Effector memory CD8-positive, alpha-beta T cell (primary cell): ENCODE data around the gene NPPA.
"Not testable (repeated sequence)": the region's sequence is repeated elsewhere in the genome, so short reads cannot be mapped to it uniquely, and the experiment has no call there.

Experiments
- ATAC-seq: fragments of 150-1000 bp; cut with Tn5 transposase; replicated peaks from 2 replicates; pipeline ENCODE4 v1.10.0; 2021; ENCODE audit warnings: mild to moderate bottlenecking, moderate library complexity
- DNase-seq, 3 experiments: peaks; one replicate each; pipeline ENCODE4 v3.0.0; 2021
- H3K27ac Mint-ChIP-seq, 2 donors: one replicate each; pipeline ENCODE4 v1.8.0; 2022; ENCODE audit warnings: mild to moderate bottlenecking in 2 of 2, mixed read lengths in 2 of 2, moderate library complexity in 2 of 2
- H3K27me3 Mint-ChIP-seq, 2 donors: one replicate each; pipeline ENCODE4 v1.8.0; 2022; ENCODE audit warnings: mixed read lengths in 2 of 2
- H3K36me3 Mint-ChIP-seq: one replicate; pipeline ENCODE4 v1.8.0; 2022; ENCODE audit warnings: mild to moderate bottlenecking, moderate library complexity, mixed read lengths; ENCODE audit not compliant: insufficient read depth
- H3K4me1 Mint-ChIP-seq, 2 donors: one replicate each; pipeline ENCODE4 v1.8.0; 2022; ENCODE audit warnings: low read depth in 2 of 2, mixed read lengths in 2 of 2
- H3K4me3 Mint-ChIP-seq, 2 donors: one replicate each; pipeline ENCODE4 v1.8.0; 2022; ENCODE audit warnings: mild to moderate bottlenecking in 2 of 2, mixed read lengths in 2 of 2, moderate library complexity in 2 of 2
- H3K9me3 Mint-ChIP-seq, 2 donors: one replicate each; pipeline ENCODE4 v1.8.0; 2022; ENCODE audit warnings: mixed read lengths in 2 of 2
- total RNA-seq, 9 experiments: gene quantifications; one replicate each; lab custom pipeline; 2026; lab: John Stamatoyannopoulos, UW

Gene NPPA
- total RNA-seq = 0 to 0.06 (median 0) reads per million in 9 experiments

DNA sequence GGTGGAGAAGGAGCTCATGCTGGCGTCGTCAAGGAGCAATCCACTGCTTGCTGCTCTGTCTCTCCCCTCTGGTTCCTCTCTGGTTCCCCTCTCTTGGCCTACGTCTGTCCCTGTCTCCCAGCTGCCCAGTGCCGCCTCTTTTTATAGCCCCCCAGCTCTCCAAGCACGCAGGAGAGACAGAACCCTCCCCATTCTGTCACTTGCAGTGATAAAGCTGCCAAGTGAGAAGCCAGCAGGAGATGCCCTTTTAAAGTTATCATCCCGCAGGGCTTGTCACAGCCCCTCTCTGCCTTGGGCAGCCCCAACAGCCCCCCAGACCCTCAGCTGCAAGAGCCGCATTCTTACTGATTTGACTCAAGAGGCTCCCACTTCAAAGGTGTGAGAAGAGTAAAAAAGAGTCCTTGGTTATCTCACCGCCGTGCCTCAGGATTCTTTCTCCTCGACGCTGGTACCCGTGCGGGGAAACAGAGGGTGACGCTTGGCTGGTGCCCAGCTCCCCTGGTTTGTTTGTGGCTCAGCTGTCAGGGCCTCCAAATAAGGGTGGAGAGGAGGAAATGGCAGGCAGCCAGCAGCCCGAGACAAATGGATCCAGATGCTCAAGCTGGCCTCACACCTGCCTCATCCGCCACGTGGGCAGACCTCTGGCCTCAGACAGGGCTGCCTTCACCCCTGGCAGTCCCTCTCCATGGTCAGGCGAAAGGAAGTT lies at the start of gene NPPA:
NPPA (minus strand) TSS at position 117 of the 706 bp plus-strand sequence; CDS start at position 18, 99 bp downstream.
- Mint-ChIP-seq H3K9me3 (no peaks in the 10 kb centered on the region), H3K27ac (no peak within 1 kb of the TSS), H3K27me3 (peaks cover 9 to 18% of the 10 kb centered on the region in 2 donors), H3K4me1 (peaks cover 0 to 4% of the 10 kb centered on the region in 2 donors), H3K4me3 (no peak within 1 kb of the TSS), H3K36me3 (peaks cover 4% of the 10 kb centered on the region)
- ATAC-seq = no peak
- no peak for DNase-seq

DNA sequence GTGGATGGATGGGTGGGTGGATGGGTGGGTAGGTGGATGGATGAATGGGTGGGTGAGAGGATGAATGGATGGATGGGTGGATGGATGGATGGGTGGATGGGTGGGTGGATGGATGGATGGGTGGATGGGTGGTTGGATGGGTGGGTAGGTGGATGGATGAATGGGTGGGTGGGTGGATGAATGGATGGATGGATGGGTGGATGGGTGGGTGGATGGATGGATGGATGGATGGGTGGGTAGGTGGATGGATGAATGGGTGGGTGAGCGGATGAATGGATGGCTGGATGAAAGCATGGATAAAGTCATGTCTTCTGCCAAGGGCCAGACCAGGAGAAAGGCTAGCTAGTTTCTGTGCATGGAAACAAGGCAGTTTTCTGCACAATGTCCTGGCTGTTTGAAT lies 46.9 kb upstream of the NPPA start:
- H3K27me3 Mint-ChIP-seq = peaks cover 39 to 87% of the 10 kb centered on the region in 2 donors
- not testable (repeated sequence) for H3K36me3 Mint-ChIP-seq, ATAC-seq, H3K27ac Mint-ChIP-seq, H3K4me3 Mint-ChIP-seq, DNase-seq, H3K4me1 Mint-ChIP-seq, H3K9me3 Mint-ChIP-seq

- Mint-ChIP-seq H3K27ac (no peak overlapping the region), H3K27me3 (peaks cover 33 to 81% of the 10 kb centered on the region in 2 donors), H3K36me3 (no peaks in the 10 kb centered on the region), H3K4me1 (peaks cover 0 to 4% of the 10 kb centered on the region in 2 donors), H3K9me3 (no peaks in the 10 kb centered on the region), H3K4me3 (no peak overlapping the region)
- ATAC-seq (peak; percentile 86), DNase-seq (peak; percentile 65 to 67 (median 66))
These were observed 46.3 kb upstream of the NPPA start for GRCh38 chr1:11893907-11894251.

DNA sequence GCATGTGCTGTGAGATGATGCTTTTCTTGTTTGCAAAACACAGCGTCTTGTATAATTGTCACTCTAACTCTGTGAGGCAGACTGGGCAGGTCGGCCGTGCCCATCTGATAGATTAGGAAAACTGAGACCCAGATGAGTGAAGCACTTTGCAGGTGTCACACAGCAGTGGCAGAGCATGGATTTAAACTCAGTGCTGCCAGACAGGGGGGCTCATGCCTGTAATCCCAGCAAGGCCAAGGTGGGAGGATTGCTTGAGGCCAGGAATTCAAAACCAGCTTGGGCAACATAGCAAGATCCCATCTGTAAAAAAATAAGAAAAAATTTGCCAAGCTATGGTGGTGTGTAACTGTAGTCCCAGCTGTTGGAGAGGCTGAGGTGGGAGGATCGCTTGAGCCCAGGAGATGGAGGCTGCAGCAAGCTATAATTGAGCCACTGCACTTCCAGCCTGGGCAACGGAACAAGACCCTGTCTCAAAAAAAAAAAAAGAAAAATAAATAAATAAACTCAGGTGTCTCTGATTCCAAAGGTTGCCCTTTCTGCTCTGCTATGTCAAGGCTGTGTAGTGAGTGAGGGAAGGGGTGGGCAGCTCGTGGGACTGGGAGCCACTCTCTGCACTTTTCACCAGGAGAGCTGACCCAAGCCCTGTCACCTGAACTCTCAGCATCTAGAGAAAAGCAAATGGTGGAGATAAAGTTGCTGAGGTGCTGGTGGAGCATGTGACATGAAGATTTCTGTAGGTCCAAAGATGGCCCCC lies 44.0 kb upstream of the NPPA start:
- Mint-ChIP-seq H3K9me3 (no peaks in the 10 kb centered on the region), H3K27ac (no peak overlapping the region), H3K4me3 (no peak overlapping the region), H3K36me3 (no peaks in the 10 kb centered on the region), H3K27me3 (peaks cover 29 to 76% of the 10 kb centered on the region in 2 donors), H3K4me1 (peaks cover 0 to 4% of the 10 kb centered on the region in 2 donors)
- DNase-seq (no peak), ATAC-seq (no peak)

- Mint-ChIP-seq H3K36me3 (no peaks in the 10 kb centered on the region), H3K4me1 (peaks cover 0 to under 1% of the 10 kb centered on the region in 2 donors), H3K27me3 (peaks cover 27 to 58% of the 10 kb centered on the region in 2 donors), H3K9me3 (no peaks in the 10 kb centered on the region), H3K27ac (no peak overlapping the region), H3K4me3 (no peak overlapping the region)
- ATAC-seq (no peak), DNase-seq (no peak)
These were observed 41.3 kb upstream of the NPPA start for GRCh38 chr1:11888877-11889208.

GRCh38 chr1:11888206-11888876 lies 40.8 kb upstream of the NPPA start:
- DNase-seq = no peak
- H3K4me1 Mint-ChIP-seq = no peaks in the 10 kb centered on the region
- no peak overlapping the region for H3K27ac Mint-ChIP-seq
- peaks cover 22 to 56% of the 10 kb centered on the region in 2 donors for H3K27me3 Mint-ChIP-seq
- no peak for ATAC-seq
- no peaks in the 10 kb centered on the region for H3K9me3 Mint-ChIP-seq
- H3K36me3 Mint-ChIP-seq = no peaks in the 10 kb centered on the region
- no peak overlapping the region for H3K4me3 Mint-ChIP-seq

GRCh38 chr1:11887666-11888007 lies 40.1 kb upstream of the NPPA start:
- Mint-ChIP-seq H3K27ac (no peak overlapping the region), H3K4me1 (peaks cover 0 to 2% of the 10 kb centered on the region in 2 donors), H3K27me3 (peaks cover 22 to 60% of the 10 kb centered on the region in 2 donors), H3K36me3 (no peaks in the 10 kb centered on the region), H3K9me3 (no peaks in the 10 kb centered on the region), H3K4me3 (no peak overlapping the region)
- ATAC-seq (no peak), DNase-seq (no peak)

GRCh38 chr1:11886986-11887665 lies 39.5 kb upstream of the NPPA start:
- ATAC-seq (no peak), DNase-seq (no peak)
- peaks cover 18 to 60% of the 10 kb centered on the region in 2 donors for H3K27me3 Mint-ChIP-seq
- H3K4me1 Mint-ChIP-seq = peaks cover 0 to 2% of the 10 kb centered on the region in 2 donors
- H3K9me3 Mint-ChIP-seq = no peaks in the 10 kb centered on the region
- H3K27ac Mint-ChIP-seq = no peak overlapping the region
- no peak overlapping the region for H3K4me3 Mint-ChIP-seq
- no peaks in the 10 kb centered on the region for H3K36me3 Mint-ChIP-seq

GRCh38 chr1:11885916-11886315 lies 38.3 kb upstream of the NPPA start:
- no peak for ATAC-seq
- H3K9me3 Mint-ChIP-seq = no peaks in the 10 kb centered on the region
- no peak overlapping the region for H3K27ac Mint-ChIP-seq

DNA sequence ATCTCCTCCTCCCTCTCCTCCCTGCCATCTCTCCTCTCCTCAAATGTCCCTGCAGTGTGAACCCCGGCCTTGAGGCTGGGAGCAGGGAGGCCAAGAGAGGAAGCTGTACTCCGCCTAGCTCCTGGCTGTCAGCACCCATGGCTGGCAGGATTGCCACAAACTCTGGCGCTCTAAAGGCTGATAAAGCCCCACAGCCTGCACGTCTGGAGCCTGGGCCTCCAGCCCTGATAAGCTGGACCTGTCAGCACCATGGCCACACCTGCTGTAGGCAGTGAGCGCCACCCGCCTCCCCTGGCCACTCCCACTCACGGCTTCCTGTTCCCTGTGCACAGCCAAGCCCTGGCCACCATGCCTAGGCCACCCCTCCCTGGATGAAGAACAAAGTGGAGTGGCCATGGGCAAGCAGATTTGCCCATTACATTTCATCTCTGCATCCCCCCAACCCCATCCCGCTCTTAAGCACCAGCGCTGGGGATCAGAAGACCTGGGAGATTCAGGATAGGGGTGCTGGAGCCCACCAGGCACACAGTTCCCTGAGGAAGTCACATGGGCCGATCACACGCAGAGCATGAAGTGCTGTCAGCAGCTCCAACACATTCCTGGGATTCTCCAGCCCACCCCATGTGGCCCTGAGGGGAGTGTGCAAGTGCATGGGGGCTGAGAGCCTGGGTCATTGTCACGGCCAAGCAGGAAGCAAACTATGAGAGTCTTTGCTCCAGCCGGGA lies 35.4 kb upstream of the NPPA start:
- ATAC-seq (no peak), DNase-seq (no peak)

More at GRCh38 chr1:11885916-11886315, 38.3 kb upstream of the NPPA start:
- Mint-ChIP-seq H3K4me1 (peaks cover 0 to 2% of the 10 kb centered on the region in 2 donors), H3K4me3 (no peak overlapping the region), H3K36me3 (no peaks in the 10 kb centered on the region), H3K27me3 (peaks cover 27 to 67% of the 10 kb centered on the region in 2 donors)
- DNase-seq = no peak

GRCh38 chr1:11881749-11882441 lies 34.3 kb upstream of the NPPA start:
- Mint-ChIP-seq H3K4me1 (peaks cover 0 to 2% of the 10 kb centered on the region in 2 donors), H3K9me3 (no peaks in the 10 kb centered on the region), H3K4me3 (no peak overlapping the region), H3K27me3 (peaks cover 29 to 68% of the 10 kb centered on the region in 2 donors), H3K36me3 (no peaks in the 10 kb centered on the region), H3K27ac (no peak overlapping the region)
- ATAC-seq (no peak), DNase-seq (no peak)

More for the DNA sequence above, 35.4 kb upstream of the NPPA start:
- Mint-ChIP-seq H3K27ac (no peak overlapping the region), H3K36me3 (no peaks in the 10 kb centered on the region), H3K9me3 (no peaks in the 10 kb centered on the region), H3K27me3 (peaks cover 27 to 66% of the 10 kb centered on the region in 2 donors), H3K4me3 (no peak overlapping the region), H3K4me1 (peaks cover 0 to 2% of the 10 kb centered on the region in 2 donors)

DNA sequence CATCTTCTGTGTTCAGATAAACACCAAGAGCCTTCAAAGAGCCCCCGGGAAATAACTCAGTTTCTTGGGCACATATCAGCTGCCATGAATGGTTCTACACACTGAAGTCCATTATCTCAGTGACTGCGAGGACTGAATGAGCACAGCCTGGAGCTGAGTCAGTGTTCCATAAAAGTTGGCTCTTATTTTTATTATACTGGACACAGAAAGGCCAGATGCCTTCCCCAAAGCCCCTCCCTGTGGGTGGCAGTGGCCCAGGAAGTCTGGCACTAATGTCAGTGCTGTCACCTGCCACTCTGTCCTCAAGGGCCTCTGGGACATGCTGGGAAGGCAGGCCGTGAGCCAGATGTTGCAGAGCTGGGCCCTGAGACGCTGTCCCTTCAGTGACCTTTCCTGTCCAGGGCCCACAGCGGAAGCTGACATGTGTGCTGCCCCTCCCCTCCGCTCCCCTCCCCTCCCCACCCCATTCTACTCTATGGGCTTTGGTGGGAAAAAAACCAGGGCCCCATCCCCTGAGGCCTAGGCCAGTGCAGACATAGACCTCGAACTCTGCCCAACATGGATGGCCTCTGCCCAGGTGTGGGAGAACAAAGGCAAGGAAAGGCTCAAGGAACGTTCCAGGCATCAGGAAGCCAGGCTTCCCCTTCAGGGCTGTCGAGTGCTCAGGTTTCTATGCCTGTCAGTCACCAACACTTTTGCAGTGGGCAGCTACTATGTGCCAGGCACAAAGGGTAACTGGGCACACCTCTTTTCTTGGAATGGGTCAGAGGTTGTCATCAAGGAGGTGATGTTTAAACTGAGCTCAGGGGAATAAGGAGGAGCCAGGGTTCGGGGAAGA lies 33.5 kb upstream of the NPPA start:
- Mint-ChIP-seq H3K9me3 (no peaks in the 10 kb centered on the region), H3K4me3 (no peak overlapping the region), H3K27ac (no peak overlapping the region), H3K27me3 (peaks cover 35 to 72% of the 10 kb centered on the region in 2 donors), H3K36me3 (no peaks in the 10 kb centered on the region), H3K4me1 (peaks cover 0 to 2% of the 10 kb centered on the region in 2 donors)
- ATAC-seq = no peak
- no peak for DNase-seq
